ENCODE results near the gene RIC1.
"Not testable (repeated sequence)": the region's sequence is repeated elsewhere in the genome, so short reads cannot be mapped to it uniquely, and the experiment has no call there.

RIC1 gene

DNA sequence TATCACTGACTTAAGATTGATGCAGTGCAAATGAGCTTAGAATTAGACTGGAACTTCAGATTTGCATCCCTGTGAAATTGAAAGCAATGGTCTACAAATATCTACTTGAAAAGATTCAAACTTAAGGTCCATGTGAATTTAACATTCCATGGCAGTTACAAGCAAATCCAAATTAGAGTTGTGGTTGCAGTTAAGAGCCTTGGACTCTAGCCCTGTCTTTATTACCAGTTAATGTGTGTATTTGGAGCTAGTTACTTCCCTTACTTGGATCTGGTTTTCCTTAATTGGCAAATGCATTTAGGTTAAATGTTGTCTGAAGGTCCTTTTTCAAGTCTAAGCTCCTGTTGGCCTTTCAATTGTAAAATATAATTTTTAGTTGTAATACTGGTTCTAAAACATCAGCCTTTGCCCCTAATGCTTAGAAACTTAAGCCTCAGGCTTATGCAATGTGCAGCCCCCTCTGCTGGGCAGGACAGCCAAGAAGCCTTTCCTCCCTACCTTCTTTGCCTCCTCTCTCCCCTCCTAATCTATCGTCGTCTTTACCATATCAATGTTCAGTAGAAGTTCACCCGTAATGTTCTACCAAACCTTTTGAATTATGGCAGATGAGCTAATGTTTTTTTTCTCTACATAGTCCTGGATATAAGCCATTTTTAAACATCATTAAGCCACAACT, 144.6 kb downstream of the RIC1 start:
- no peak overlapping the region for H3K4me3 ChIP-seq (ENCODE audit: low read length)
- DNase-seq (ENCODE audit: low read depth), result peak; percentile 34
- TF ChIP-seq CTCF (conservative IDR thresholded peaks at IDR 0.05; ENCODE audit: low read length), result no peak

DNA sequence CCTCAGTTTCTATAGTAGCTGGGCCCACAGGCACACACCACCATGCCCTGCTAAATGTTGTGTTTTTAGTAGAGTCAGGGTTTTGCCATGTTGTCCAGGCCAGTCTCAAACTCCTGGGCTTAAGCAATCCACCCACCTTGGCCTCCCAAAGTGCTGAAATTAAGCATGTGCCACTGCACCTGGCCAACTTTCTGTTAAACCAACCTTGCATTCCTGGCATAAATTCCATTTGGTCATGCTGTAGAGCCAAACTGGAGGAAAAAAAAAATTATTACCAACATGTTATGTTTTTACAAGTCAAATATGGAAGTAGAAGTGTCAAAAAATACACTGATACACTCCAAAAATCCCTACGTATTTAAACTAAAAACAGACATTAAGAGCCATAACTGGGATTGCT, 149.9 kb downstream of the RIC1 start:
- no peak for TF ChIP-seq CTCF (conservative IDR thresholded peaks at IDR 0.05; ENCODE audit: low read length)
- no peak for DNase-seq (ENCODE audit: low read depth)
- no peak overlapping the region for H3K4me3 ChIP-seq (ENCODE audit: low read length)

GRCh38 chr9:5779705-5780218, 150.9 kb downstream of the RIC1 start:
- not testable (repeated sequence) for DNase-seq (ENCODE audit: low read depth); H3K4me3 ChIP-seq (ENCODE audit: low read length)

DNA sequence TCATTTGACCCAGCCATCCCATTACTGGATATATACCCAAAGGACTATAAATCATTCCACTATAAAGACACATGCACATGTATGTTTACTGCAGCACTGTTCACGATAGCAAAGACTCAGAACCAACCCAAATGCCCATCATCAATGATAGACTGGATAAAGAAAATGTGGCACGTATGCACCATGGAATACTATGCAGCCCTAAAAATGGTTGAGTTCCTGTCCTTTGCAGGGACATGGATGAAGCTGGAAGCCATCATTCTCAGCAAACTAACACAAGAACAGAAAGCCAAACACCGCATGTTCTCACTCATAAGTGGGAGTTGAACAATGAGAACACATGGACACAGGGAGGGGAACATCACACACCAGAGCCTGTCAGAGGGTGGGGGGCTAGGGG, 154.5 kb downstream of the RIC1 start:
- not testable (repeated sequence) for H3K4me3 ChIP-seq (ENCODE audit: low read length)

GRCh38 chr9:5783982-5784381, 155.1 kb downstream of the RIC1 start:
- DNase-seq (ENCODE audit: low read depth), result no peak
- H3K4me3 ChIP-seq (ENCODE audit: low read length), result no peak overlapping the region
- TF ChIP-seq CTCF (conservative IDR thresholded peaks at IDR 0.05; ENCODE audit: low read length), result no peak

More for the DNA sequence above, 154.5 kb downstream of the RIC1 start:
- not testable (repeated sequence) for DNase-seq (ENCODE audit: low read depth)

GRCh38 chr9:5784526-5785315, 155.8 kb downstream of the RIC1 start:
- no peak for TF ChIP-seq CTCF (conservative IDR thresholded peaks at IDR 0.05; ENCODE audit: low read length)
- peak; percentile 13 for DNase-seq (ENCODE audit: low read depth)
- H3K4me3 ChIP-seq (ENCODE audit: low read length), result no peak overlapping the region

DNA sequence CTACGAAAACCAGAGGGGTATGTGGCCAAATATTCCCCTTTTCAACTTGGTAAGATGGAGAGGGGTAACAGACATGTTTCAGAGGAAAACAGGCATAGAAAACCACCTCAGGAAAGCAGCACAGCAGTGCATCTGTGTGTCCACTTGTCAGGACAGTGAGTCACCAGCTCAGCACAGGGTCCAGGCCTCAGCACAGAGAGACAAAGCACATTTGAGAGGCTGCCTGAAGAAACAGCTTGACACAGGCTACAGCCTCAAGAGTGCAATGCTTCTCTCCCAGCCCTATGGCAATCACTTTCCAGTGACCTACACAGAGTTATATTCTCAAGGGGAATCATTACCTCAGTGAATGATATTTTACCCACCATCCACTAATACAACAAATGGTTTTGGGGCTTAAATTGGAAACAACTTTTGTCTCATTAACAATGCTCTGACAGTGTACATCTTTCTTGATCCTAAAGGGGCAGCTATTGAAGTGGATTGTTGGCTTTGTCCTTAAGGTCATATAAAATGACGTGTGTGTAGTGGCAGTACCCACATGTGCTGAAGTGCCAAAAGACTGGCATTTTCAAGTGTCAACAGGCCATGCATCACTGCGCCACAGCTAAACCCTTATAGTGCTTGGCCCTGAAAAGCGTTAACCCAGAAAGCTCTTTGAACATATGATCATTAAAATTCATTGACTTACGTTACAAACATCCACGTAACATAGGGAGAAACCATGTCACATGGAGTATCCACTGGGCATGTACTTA, 157.6 kb downstream of the RIC1 start:
- H3K4me3 ChIP-seq (ENCODE audit: low read length), result no peak overlapping the region
- no peak for DNase-seq (ENCODE audit: low read depth)

More for the DNA sequence above, 157.6 kb downstream of the RIC1 start:
- no peak for TF ChIP-seq CTCF (conservative IDR thresholded peaks at IDR 0.05; ENCODE audit: low read length)
